ENCODE measurements around the gene LAPTM4A. TPM values are rescaled to one million over a fixed set of nuclear protein-coding genes. Genes with fewer than 3 reads are reported as not detected.
"Not testable (repeated sequence)": the region's sequence is repeated elsewhere in the genome, so short reads cannot be mapped to it uniquely, and the experiment has no call there.

The LAPTM4A gene
- total RNA-seq, 2 experiments from 2014 or later: 22.5 to 41.9 TPM

DNA sequence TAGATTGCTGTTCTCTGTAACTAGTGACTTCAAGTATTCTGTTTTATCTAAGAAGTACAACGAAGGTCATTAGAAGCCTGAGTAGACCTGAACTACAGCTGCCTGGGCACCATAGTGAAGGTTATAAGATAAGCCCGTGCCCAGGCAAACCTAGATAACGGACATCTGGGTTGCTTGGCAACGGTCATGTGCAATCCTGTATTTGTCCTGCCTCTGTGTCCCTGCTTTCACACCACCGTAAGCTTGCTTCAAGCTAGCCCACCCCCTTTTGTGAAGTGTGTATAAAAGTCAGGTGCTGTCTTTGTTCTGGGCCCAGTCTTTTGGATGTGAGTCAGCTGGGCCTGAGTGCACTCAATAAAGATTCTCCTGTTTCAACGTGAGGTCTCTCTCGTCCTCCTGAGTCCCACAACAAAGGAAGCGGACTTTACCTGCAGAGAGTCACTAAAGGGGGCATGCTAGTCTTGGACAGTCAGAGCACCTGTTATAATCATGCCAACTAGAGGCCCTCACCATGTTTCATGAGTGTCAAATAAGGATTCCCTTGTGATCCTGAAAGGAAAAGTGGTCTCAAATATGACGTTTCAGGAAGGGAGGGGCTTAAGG, 22.7 kb upstream of the LAPTM4A start:
- H3K36me3 Mint-ChIP-seq (ENCODE audit: low read depth); ATAC-seq; POLR2A ChIA-PET; intact Hi-C loops (cut with DNase I, micrococcal nuclease); H3K27me3 Mint-ChIP-seq; H3K27ac Mint-ChIP-seq; DNase-seq; H3K9me3 Mint-ChIP-seq (ENCODE audit: low read depth); H3K4me3 Mint-ChIP-seq; H3K4me1 Mint-ChIP-seq: not testable (repeated sequence)
- CTCF ChIA-PET: interaction anchor here (0.8 kb wide), 1 partner anchor 58 kb away, joined by 3 read pairs; no protein-coding TSS in a partner anchor

DNA sequence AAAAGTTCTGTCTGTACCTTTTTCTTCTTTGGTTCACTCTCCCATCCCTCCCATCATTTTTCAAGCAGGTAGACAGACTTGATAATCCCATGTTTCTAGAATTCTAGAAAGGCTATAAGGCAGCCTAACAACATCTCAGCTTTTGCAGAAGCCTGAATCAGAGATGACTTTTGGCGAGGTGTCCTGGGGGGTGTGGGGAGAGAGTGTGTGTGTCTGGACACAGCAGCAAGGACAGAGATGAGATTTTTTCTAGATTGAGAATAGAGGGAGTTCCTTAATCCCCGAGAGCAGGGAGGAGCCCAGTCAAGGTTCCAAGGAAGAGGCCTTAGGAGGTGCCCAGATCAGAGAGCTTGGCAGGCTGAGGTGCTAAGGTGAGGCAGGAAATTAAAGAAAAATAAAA, 22.0 kb upstream of the LAPTM4A start:
- CTCF ChIA-PET: interaction anchor here (0.6 kb wide), 1 partner anchor 58 kb away, joined by 3 read pairs; no protein-coding TSS in a partner anchor
- H3K4me3 Mint-ChIP-seq: no peak overlapping the region

DNA sequence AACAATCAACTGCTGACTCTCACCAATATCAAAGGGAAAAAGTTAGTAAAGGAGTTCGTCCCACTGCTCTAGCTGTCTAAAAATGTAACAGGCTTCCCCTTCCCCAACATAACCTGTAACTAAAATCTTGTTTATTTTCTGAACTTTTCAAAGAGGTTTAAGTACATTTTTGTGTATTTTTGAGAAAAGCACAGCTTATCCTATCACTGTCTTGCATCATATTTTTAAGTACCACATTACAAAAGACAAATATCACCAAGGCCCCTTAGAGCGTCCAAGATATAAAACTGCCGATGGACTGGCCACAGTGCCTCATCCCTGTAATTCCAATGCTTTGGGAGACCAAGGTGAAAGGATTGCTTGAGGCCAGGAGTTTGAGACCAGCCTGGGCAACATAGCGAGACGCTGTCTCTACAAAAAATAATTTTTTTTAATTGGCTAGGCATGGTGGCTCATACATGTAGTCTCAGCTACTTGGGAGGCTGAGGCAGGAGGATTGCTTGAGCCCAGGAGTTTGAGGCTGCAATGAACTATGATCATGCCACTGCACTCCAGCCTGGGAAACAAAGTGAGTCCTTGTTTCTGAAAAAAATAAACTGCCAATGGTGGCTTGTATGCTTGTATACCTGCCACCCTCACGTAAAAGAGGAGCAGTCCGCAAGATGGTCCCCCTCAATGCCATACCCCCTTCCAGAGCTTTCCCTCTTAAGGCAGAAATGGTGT, 21.2 kb upstream of the LAPTM4A start:
- Mint-ChIP-seq H3K27me3 (peaks cover 6% of the 10 kb centered on the region), H3K4me3 (no peak overlapping the region), H3K9me3 (ENCODE audit: low read depth) (no peaks in the 10 kb centered on the region), H3K27ac (no peak overlapping the region), H3K36me3 (ENCODE audit: low read depth) (no peaks in the 10 kb centered on the region), H3K4me1 (no peaks in the 10 kb centered on the region)
- intact Hi-C loops (cut with DNase I, micrococcal nuclease): no loop called here
- DNase-seq (no peak), ATAC-seq (no peak)
- ChIA-PET CTCF (interaction anchor here (0.6 kb wide), 1 partner anchor 59 kb away, joined by 3 read pairs; no protein-coding TSS in a partner anchor), POLR2A (interaction anchor here (0.7 kb wide), 1 partner anchor 374 kb away, joined by 3 read pairs; no protein-coding TSS in a partner anchor)

More for the DNA sequence above, 22.0 kb upstream of the LAPTM4A start:
- DNase-seq (no peak), ATAC-seq (no peak)
- intact Hi-C loops (cut with DNase I, micrococcal nuclease): no loop called here
- H3K9me3 Mint-ChIP-seq (ENCODE audit: low read depth): no peaks in the 10 kb centered on the region
- peaks cover 3% of the 10 kb centered on the region for H3K27me3 Mint-ChIP-seq
- POLR2A ChIA-PET: interaction anchor here (0.7 kb wide), 1 partner anchor 375 kb away, joined by 3 read pairs; no protein-coding TSS in a partner anchor
- H3K4me1 Mint-ChIP-seq: no peaks in the 10 kb centered on the region
- no peaks in the 10 kb centered on the region for H3K36me3 Mint-ChIP-seq (ENCODE audit: low read depth)
- no peak overlapping the region for H3K27ac Mint-ChIP-seq

DNA sequence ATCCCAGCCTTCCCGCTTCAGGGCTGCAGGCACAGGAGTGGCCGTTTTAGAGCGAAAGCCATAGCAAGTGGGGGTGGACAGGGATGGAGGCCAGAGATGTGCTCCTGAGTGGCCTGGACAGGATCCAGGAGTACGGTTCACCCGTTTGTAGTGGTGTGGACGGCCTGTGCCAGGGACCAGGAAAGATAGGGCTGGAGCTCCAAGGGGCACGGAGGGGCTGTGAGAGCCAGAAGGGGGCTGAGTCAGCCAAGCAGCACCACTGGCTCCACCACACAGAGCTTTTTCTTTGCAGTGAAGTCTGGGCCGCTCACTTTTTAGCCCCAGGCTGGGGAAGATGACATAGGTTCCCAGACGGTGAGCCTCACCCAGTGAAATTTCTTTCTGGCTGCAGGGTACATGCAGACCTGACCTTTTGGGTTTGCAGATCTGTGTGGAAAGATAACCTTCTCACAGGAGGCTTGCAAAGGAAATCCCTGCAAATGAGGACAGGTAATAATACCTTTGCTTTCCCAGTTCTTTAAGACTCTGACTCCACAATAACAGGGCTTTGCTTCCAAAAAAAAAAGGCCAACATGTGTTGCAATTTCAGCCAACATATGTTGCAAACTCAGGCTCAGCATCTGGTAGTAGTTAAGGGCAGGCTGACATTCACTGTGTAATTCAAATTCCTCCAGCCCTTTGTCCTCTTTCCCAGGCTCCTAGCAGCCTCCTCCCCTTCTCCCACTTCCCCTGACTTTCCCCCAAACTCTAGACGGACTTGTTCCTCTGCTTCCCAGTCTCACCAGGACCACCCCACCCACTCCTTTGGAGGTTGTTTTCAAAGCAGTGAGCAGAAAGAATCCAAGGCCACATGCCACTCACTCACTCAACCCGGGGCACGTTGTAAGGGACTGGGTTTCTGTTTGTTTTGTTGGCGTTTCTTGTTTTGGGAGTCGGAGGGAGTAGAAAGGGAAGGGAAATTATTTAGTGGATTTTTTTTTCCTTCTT, 20.3 kb upstream of the LAPTM4A start:
- Mint-ChIP-seq H3K27me3 (peaks cover 6% of the 10 kb centered on the region), H3K36me3 (ENCODE audit: low read depth) (no peaks in the 10 kb centered on the region), H3K9me3 (ENCODE audit: low read depth) (no peaks in the 10 kb centered on the region), H3K27ac (no peak overlapping the region), H3K4me1 (no peaks in the 10 kb centered on the region), H3K4me3 (no peak overlapping the region)
- CTCF ChIA-PET: interaction anchor here (0.7 kb wide), 1 partner anchor 39 kb away, joined by 3 read pairs; no protein-coding TSS in a partner anchor
- intact Hi-C loops (cut with DNase I, micrococcal nuclease): no loop called here
- DNase-seq (no peak), ATAC-seq (no peak)
- POLR2A ChIA-PET: no interaction called here

DNA sequence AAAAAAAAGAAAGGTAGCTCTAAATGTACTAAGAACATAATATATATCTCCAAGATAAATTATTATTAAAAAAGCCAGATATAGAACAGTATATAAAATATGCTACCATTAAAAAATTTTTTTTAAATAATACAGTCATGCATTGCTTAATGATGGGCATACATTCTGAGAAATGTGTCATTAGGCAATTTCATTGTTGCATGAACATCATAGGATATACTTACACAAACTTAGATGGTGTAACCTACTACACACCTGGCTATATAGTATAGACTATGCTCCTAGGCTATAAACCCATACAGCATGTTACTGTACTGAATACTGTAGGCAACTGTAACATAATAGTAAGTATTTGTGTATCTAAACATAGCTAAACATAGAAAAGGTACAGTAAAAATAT, 18.3 kb upstream of the LAPTM4A start:
- no peak for ATAC-seq
- H3K9me3 Mint-ChIP-seq (ENCODE audit: low read depth): no peaks in the 10 kb centered on the region
- no peak overlapping the region for H3K27ac Mint-ChIP-seq
- no peak for DNase-seq
- peaks cover 4% of the 10 kb centered on the region for H3K27me3 Mint-ChIP-seq
- H3K4me3 Mint-ChIP-seq: no peak overlapping the region
- intact Hi-C loops (cut with DNase I, micrococcal nuclease): no loop called here
- POLR2A ChIA-PET: no interaction called here
- CTCF ChIA-PET: interaction anchor here (0.8 to 1.1 kb wide), 2 partner anchors 8 to 9 kb away, joined by 3 read pairs; no protein-coding TSS in a partner anchor
- H3K36me3 Mint-ChIP-seq (ENCODE audit: low read depth): no peaks in the 10 kb centered on the region
- no peaks in the 10 kb centered on the region for H3K4me1 Mint-ChIP-seq

DNA sequence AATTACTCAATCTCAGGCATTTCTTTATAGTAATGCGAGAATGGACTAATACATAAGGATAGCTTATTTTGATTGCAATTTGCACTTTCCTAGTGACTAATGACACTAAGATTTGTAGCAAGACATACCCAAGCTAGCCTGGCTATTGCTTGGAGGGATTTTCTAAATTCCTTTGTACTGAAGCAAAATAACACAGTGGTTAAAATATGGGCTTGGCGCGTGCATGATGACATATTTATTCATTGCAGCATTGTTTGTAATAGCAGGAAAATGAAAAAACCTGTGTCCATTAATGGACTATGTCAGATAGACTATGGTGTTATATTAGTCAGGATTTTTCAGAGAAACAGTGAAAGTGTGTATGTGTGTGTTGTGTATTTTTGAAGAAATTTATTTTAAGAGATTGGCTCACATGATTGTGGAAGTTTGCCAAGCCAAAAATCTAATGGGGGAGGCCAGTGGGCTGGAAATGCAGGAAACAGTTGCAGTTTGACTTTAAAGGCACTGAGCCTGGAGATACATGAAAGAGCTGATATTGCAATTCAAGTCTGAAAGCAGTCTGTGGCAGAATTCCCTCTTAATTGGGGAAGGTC, 16.7 kb upstream of the LAPTM4A start:
- ChIA-PET CTCF (interaction anchor here (0.7 kb wide), 1 partner anchor 148 kb away, joined by 3 read pairs; no protein-coding TSS in a partner anchor), POLR2A (no interaction called here)
- DNase-seq: no peak
- Mint-ChIP-seq H3K27ac (no peak overlapping the region), H3K9me3 (ENCODE audit: low read depth) (peaks cover 2% of the 10 kb centered on the region), H3K27me3 (peaks cover 4% of the 10 kb centered on the region), H3K4me1 (peaks cover 3% of the 10 kb centered on the region), H3K4me3 (no peak overlapping the region), H3K36me3 (ENCODE audit: low read depth) (no peaks in the 10 kb centered on the region)
- intact Hi-C loops (cut with DNase I, micrococcal nuclease): no loop called here
- no peak for ATAC-seq

DNA sequence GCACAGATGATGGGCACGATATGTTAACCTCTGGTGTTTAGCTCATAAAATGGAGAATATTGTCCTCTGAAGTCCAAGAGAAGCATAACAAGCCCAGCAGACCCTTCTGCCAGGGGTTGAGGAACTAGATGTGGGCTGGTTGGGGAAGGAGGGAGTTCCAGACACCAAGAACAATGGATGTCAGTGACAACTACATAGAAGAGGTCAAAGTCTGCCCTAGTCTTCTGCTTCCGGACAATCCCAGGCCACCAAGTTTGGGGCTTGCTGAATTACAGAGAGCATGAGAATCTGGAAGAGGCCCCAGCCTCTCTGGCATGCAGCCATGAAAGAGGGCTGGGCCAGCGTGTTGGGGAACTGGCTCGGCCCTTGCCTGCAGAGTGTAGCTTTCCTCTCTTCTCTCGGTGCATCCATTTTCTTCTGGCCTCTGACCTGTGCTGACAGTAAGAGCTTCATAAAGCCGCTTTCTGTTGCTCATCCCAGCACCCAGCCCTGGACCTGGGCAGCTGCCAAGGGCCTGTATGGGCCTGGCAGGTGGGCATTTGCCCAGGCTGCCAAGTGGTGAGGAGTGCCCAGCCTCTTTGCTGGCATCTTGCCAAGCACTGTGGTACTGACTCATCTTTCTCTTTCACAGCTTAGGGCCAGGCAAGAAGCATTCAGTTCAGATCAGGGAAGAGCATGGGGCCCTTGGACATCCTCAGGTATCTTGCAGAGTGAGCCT, 14.6 kb upstream of the LAPTM4A start:
- intact Hi-C loops (cut with DNase I, micrococcal nuclease): no loop called here
- Mint-ChIP-seq H3K27me3 (peaks cover 4% of the 10 kb centered on the region), H3K27ac (no peak overlapping the region), H3K36me3 (ENCODE audit: low read depth) (no peaks in the 10 kb centered on the region), H3K9me3 (ENCODE audit: low read depth) (peaks cover 2% of the 10 kb centered on the region), H3K4me1 (peaks cover 3% of the 10 kb centered on the region), H3K4me3 (no peak overlapping the region)
- peak; percentile 48 for DNase-seq
- POLR2A ChIA-PET: no interaction called here
- CTCF ChIA-PET: interaction anchor here (0.7 kb wide), 1 partner anchor 9 kb away, joined by 3 read pairs; no protein-coding TSS in a partner anchor
- peak; percentile 58 for ATAC-seq

DNA sequence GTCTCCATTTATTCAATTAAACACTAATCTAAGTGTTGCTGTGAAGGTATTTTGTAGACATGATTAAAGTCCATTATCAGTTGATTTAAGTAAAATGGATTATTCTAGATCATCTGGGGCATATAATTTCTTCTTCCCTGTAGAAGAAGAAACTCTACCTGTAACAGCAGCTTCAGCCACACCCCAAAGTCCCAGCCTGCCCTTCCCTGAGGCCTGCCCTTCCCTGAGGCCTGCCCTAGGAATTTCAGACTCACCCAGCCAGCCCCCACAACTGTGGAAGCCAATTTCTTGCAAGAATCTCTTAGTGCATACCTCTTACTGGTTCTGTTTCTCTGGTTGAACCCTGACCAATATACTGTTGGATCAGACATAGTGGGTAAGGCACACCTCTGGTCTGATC, 13.4 kb upstream of the LAPTM4A start:
- peaks cover 3% of the 10 kb centered on the region for H3K4me1 Mint-ChIP-seq
- POLR2A ChIA-PET: no interaction called here
- peaks cover 2% of the 10 kb centered on the region for H3K9me3 Mint-ChIP-seq (ENCODE audit: low read depth)
- no peak overlapping the region for H3K27ac Mint-ChIP-seq
- peaks cover 4% of the 10 kb centered on the region for H3K27me3 Mint-ChIP-seq
- ATAC-seq: no peak
- CTCF ChIA-PET: no interaction called here
- no peaks in the 10 kb centered on the region for H3K36me3 Mint-ChIP-seq (ENCODE audit: low read depth)
- intact Hi-C loops (cut with DNase I, micrococcal nuclease): no loop called here
- H3K4me3 Mint-ChIP-seq: no peak overlapping the region
- no peak for DNase-seq

DNA sequence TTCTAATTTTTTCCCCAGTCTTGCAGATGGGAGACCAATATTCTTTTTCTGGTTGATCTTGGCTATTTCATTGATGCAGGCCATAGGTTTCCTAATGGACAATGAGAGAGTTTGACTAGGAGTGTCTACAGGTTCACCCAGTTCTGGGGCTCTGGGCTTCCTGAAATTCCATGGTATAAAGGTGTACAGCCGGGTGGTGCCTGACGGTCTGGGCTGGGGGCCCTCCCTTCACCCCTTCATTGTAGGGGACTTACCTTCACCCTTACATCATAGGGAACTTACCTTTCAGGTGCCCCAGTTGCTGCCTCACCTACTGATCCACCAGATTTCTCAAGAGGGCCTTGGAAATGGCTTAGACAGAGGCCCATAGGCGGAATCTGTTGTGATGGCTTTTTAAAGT, 13.0 kb upstream of the LAPTM4A start:
- intact Hi-C loops (cut with DNase I, micrococcal nuclease): no loop called here
- ChIA-PET POLR2A (no interaction called here), CTCF (no interaction called here)
- Mint-ChIP-seq H3K27ac (no peak overlapping the region), H3K27me3 (peaks cover 4% of the 10 kb centered on the region), H3K9me3 (ENCODE audit: low read depth) (peaks cover 2% of the 10 kb centered on the region), H3K36me3 (ENCODE audit: low read depth) (no peaks in the 10 kb centered on the region), H3K4me1 (peaks cover 3% of the 10 kb centered on the region), H3K4me3 (no peak overlapping the region)
- no peak for DNase-seq
- no peak for ATAC-seq

DNA sequence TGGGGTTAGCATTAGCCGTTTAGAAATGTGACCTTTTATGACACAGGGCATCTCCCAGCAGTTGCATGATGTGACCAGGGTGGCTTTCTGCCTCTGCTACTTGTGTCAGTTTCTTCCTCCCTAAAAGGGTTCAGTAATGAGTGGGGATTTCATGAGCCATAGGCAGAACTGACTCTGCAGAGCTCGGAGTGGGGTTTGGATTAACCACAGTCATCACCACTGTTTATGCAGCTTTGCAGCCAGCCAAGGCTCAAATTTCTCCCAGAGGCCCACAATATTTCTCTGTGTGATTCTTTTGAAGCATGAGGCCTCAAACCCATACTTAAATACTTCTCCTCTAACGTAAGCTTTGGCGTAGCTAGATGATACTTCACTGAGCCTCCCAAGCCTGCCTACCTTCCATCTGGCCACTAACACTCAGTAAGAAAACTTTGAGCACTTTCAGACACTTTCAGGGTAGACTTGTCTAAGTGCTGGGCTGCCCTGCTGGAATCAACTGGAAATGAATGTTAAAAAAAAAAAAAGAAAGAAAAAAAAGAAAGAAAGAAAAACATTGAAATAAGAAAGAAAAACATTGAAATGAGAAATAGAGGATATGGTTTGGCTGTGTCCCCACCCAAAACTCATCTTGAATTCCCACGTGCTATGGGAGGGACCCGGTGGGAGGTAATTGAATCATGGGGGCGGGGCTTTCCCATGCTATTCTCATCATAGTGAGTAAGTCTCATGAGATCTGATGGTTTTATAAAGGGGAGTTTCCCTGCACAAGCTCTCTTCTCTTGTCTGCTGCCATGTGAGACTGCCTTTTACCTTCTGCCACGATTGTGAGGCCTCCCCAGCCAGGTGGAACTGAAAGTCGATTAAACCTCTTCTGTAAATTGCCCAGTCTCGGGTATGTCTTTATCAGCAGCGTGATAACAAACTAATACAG, 11.5 kb upstream of the LAPTM4A start:
- no peaks in the 10 kb centered on the region for H3K36me3 Mint-ChIP-seq (ENCODE audit: low read depth)
- POLR2A ChIA-PET: no interaction called here
- H3K9me3 Mint-ChIP-seq (ENCODE audit: low read depth): peaks cover 2% of the 10 kb centered on the region
- no peak overlapping the region for H3K4me3 Mint-ChIP-seq
- H3K27ac Mint-ChIP-seq: no peak overlapping the region
- H3K4me1 Mint-ChIP-seq: peaks cover 3% of the 10 kb centered on the region
- intact Hi-C loops (cut with DNase I, micrococcal nuclease): no loop called here
- ATAC-seq (no peak), DNase-seq (peak; percentile 53)
- CTCF ChIA-PET: interaction anchor here (0.9 to 1.4 kb wide), 4 partner anchors 8 to 48 kb away, joined by 3 to 5 read pairs (median 3); no protein-coding TSS in a partner anchor
- H3K27me3 Mint-ChIP-seq: peaks cover 2% of the 10 kb centered on the region

All from activated CD4-positive, alpha-beta T cell treated with anti-CD3 and anti-CD28 coated beads for 36 hours (primary cell).